GM18508 (cell line): ENCODE measurements around the gene CNTN1.
A peak's percentile ranks its signal among the peaks of the same experiment; 100 is the strongest.
"Not testable (repeated sequence)": the region's sequence is repeated elsewhere in the genome, so short reads cannot be mapped to it uniquely, and the experiment has no call there.

Experiments
- ATAC-seq: cut with Tn5 transposase; IDR thresholded peaks from one replicate; pipeline ENCODE4 v1.9.1; 2021; ENCODE audit warnings: moderate number of reproducible peaks; ENCODE audit not compliant: insufficient read depth, unreplicated experiment

Gene CNTN1

DNA sequence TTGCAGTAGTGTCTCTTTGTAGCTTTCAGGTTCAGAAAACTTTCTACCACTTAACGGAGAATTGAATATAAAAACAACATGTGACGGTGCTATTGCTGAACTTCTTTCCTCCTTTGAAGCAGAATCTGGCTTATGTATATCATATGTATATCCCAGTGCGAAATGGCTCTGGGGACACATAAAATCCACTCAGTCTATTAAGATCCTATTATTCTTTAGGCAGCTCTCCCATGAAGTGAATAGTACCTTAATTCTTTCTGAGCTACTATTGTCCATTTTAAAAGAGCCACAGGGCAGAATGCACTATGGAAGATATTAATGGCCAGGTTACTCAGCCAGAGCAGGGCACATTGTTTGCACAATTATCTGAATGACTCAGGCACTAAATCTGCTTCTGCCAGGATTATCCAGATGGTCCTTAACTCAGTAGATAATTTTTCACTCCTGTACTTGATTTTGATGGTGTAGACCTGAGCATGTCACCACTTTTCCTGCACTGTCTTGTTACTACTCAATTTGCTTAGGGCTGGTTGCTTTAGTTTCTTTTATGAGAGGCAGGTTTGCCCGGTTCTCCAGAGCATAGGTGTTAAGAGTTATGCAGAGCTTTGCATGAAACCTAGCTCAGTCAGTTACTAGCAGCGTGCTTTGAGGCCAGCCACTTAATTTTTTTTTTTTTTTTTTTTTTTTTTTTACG is 5.5 kb downstream of the CNTN1 start:
- ATAC-seq = no peak

DNA sequence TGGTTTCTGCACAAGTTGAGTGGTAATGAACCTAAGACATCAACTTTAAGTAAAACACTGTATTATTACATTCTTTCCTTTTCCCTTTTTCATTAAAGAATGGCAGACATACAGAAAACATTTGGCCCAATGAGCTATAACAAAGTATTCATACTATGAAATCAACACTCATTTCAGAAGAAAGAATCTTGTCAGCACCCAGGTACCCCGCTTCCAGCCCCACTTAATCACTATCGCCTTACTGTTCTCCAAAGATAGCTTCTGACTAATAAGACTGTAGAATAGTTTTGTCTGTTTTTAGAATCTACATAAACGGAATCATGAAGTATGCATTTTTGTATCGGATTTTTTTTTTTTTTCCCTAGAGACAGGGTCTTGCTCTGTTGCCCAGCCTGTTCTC is 9.5 kb downstream of the CNTN1 start:
- peak; percentile 85 for ATAC-seq

GRCh38 chr12:40711121-40711520 is 18.9 kb downstream of the CNTN1 start:
- ATAC-seq = no peak

GRCh38 chr12:40714636-40715035 is 22.4 kb downstream of the CNTN1 start:
- no peak for ATAC-seq

DNA sequence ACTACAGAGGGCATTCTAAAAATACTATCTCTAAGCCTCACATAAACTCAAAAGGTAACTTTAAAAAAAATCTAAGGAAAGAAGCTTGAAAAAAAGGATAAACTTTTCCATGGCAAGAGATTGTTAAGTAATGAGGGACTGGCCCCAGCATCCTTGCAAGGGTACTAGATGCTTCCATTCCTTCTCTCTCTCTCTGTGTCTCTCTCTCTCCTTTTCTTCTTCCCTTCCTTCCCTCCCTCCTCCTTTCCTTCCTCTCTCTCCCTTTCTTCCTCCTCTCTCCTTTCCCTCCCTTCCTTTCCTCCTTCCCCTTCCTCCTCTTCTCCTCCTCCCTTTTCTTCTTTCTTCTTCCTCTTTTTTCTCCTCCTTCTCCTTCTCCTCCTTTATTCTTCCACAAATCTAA is 23.8 kb downstream of the CNTN1 start:
- no peak for ATAC-seq

DNA sequence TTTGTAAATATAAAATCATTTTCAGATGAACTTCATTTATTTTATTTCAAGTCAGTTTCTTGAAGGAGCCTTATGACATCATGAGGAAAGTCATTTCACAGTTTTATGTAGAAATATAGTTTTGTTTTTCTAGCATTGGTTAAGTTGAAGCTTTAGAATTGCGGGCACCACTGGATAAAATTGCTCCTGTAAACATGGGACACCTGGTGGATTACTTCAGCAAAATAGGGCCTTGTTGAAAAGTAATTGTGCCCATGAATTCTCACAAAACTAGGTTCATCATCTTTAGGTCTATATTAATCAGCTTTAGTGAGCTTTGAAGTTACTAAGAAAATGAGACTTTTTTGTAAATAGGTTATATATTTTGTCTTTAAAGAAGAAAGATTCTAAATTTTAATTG is 25.3 kb downstream of the CNTN1 start:
- no peak for ATAC-seq

DNA sequence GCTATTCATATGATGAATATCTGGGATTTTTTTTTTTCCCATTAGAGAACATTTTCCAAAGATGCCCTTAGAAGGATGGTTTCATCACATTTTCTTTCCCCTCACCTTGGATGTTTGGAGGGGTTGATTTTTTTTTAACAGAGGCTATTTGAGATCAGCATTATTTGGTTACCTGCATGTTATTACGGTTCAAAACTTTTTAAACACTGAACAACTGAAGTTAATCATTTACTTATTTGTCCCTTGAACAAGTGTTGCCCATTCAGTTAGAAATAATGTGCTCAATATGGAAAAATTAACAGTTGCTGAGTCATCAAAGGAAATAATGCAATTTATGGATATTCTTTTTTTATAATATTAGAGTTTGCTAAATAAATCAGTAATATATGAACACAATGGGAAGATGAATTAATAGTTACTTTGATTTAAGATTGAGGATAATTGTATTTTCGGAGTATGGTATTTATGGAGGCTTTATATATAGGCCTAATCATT is 26.7 kb downstream of the CNTN1 start:
- no peak for ATAC-seq

DNA sequence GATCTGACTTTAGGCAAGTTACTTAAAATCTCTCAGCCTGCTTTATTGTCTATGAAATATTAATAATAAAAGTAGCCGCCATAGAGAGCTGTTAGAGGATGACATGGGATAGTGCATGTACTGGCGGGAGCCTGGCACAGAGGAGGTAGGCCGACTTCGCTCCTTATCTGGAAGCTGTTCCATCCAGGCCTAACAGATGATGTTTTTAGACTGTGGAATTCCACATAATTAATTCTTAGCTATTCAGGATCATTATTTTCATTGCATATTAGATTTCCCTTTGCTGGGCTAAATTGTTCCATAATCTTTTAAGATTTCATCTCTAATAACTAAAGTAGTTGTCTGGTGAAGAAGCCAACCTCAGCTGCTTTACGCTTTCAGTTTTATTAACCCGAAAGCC is 30.8 kb downstream of the CNTN1 start:
- ATAC-seq = no peak

- no peak for ATAC-seq
Measured at GRCh38 chr12:40726366-40726765, 34.1 kb downstream of the CNTN1 start.

- ATAC-seq = no peak
Measured at GRCh38 chr12:40727774-40728483, 35.7 kb downstream of the CNTN1 start.

- no peak for ATAC-seq
Measured at GRCh38 chr12:40730281-40730680, 38.0 kb downstream of the CNTN1 start.

- ATAC-seq = no peak
Measured at GRCh38 chr12:40733871-40734270, 41.6 kb downstream of the CNTN1 start.

- no peak for ATAC-seq
Measured at GRCh38 chr12:40734276-40734675, 42.0 kb downstream of the CNTN1 start.

DNA sequence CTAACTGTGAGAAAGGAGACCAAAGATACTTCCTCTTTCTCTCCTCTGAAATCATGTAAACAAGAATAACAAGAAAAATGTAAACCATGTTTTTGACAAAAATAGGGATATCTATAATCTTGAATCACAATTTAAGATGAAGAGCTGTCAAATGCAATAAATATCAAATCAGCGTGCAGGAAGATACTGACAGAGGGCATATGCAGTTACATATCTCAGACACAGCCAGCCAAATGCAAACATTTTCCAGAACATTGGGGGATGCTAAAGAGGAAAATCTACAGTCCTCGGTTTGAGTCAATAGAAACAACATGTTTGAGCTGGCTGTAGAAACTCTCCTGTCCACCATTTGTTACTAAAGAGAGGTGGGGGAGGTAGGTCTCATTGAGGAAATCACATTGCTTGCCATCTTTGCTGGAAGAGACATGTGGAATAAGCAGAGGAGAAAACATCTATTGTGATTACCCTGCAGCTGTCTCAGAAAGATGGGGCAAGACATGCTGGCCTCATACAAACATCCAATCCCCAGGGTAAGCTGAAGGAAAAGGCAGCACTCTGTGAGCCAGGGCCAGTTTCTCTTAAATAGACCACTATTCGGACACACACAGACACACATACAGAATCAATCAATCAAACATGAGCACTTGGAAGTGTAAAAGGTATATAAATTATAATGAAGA is 43.5 kb downstream of the CNTN1 start:
- no peak for ATAC-seq

- not testable (repeated sequence) for ATAC-seq
Measured at GRCh38 chr12:40737416-40737815, 45.2 kb downstream of the CNTN1 start.

DNA sequence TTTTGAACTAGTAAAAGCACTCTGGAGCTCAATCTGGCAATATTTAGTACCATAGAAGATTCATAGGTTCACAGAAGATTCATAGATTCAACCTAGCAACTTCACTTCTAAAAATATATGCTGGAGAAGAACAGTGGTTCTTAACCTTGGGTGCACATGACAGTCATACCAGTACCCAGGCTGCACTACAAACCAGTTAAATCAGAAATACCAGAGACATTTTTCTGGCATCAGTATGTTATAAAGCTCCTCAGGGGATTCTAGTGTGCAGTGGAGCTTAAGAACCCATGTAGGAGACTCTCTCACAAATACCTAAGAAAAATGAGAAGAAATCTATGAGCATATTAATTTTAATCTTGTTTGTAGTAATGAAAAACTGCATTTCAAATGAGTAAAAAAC is 46.6 kb downstream of the CNTN1 start:
- no peak for ATAC-seq

DNA sequence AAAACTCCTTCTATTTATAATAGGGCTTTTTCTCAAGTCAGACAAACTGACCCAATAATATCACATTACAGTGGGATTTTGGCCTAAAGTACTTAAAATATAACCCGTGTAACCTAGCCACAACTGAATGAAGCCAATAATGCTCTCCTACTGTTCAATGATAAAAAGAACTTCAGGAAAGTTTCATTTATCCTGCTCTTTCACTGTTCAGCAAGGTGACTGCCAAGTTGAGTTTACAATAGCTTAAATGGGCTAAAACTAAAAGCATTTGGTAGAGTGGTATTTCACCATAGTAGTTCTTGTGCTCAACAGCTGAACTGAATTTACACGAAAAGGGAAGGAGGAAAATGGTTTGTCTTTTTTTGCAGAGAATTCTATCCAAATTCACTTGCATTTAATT is 49.8 kb downstream of the CNTN1 start:
- no peak for ATAC-seq

DNA sequence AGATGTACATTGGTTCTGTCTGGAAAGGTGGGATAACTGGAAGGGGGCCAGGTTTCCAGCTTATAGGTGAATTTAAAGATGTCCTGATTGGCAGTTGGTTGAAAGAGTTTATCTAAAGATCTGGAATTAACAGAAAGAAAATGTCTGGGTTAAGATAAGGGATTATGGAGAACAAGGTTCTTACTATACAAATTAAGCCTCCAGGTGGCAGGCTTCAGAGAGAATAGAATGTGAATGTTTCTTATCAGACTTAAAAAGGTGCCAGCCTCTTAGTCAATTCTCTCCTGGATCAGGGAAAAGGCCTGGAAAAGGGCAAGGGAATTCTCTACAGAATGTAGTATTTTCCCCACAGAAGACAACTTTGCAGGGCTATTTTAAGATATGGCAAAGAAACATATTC is 53.1 kb downstream of the CNTN1 start:
- ATAC-seq = no peak

DNA sequence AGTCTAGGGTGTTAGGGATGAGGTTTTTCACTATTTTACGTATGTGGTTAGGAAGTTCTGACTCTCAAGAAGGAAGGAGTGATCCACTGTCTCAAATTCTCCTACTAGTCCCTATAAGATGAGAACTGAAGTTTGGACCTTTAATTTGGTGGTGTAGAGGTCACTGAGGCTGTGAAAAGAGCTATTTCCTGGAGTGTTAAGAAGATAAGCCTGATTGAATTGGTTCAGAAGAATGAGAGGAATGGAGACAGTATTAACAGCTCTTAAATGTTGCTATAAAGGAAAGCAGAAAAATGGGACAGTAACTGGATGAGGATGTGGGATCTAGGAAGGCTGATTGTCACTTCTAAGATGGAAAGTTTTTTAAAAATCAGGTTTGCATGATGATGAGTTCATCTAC is 57.6 kb downstream of the CNTN1 start:
- ATAC-seq = no peak

GRCh38 chr12:40752011-40752410 is 59.8 kb downstream of the CNTN1 start:
- no peak for ATAC-seq

DNA sequence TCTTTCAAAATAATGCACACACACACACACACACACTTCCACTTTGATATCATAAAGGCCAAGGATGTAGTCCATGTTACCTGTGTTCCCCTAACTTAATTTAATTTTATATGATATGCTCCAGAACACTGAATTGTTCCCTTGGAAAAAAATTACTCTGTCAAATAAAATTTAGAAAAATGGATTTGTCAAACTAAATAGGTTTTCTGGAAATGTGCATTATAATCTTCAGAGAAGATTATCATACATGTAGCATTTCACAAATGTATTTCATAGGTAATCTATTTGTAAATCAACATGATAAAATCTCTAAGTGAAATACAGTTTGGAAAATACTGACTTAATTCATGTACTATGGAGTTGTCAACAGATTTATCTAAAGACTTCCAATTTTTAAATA is 68.6 kb downstream of the CNTN1 start:
- no peak for ATAC-seq
